Fibroblast of mammary gland (primary cell): ENCODE results near the gene RBM7.
A peak's percentile ranks its signal among the peaks of the same experiment; 100 is the strongest.

Source experiments
- DNase-seq: peaks from one replicate; pipeline ENCODE4 v3.0.0-alpha.2; 2010; ENCODE audit warnings: low read depth
- H3K4me3 ChIP-seq: 2 replicates; pipeline ENCODE4 v1.5.1; 2011; ENCODE audit warnings: low read depth, mild to moderate bottlenecking, low read length, moderate library complexity; ENCODE audit not compliant: control insufficient read depth
- TF ChIP-seq, protein P1 (sequence below): conservative IDR thresholded peaks from 2 replicates; pipeline ENCODE4 v1.5.1; 2011; ENCODE audit warnings: low read depth, low read length, inconsistent platforms; ENCODE audit not compliant: control insufficient read depth, insufficient read depth

RBM7 gene

DNA sequence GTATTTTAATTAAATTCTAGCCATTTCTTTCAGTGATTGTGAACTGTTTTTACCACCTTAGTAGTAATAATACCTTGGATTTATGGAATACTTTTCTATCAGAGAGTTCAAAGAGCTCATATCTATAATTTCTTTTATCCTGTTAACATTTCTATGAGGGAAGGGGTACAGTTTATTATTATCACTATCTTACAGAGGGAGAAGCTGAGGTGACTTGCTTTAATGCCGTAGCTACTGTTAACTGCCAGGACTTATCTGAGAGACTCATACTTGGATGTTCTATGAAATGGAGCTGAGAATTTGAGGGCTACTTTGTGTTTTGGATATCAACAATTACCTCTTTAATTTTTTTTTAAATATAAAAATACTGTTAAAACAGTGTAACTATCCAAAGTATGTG, 42.1 kb downstream of the RBM7 start:
- TF ChIP-seq, protein P1, sequence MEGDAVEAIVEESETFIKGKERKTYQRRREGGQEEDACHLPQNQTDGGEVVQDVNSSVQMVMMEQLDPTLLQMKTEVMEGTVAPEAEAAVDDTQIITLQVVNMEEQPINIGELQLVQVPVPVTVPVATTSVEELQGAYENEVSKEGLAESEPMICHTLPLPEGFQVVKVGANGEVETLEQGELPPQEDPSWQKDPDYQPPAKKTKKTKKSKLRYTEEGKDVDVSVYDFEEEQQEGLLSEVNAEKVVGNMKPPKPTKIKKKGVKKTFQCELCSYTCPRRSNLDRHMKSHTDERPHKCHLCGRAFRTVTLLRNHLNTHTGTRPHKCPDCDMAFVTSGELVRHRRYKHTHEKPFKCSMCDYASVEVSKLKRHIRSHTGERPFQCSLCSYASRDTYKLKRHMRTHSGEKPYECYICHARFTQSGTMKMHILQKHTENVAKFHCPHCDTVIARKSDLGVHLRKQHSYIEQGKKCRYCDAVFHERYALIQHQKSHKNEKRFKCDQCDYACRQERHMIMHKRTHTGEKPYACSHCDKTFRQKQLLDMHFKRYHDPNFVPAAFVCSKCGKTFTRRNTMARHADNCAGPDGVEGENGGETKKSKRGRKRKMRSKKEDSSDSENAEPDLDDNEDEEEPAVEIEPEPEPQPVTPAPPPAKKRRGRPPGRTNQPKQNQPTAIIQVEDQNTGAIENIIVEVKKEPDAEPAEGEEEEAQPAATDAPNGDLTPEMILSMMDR: no peak
- no peak overlapping the region for H3K4me3 ChIP-seq
- DNase-seq: no peak

DNA sequence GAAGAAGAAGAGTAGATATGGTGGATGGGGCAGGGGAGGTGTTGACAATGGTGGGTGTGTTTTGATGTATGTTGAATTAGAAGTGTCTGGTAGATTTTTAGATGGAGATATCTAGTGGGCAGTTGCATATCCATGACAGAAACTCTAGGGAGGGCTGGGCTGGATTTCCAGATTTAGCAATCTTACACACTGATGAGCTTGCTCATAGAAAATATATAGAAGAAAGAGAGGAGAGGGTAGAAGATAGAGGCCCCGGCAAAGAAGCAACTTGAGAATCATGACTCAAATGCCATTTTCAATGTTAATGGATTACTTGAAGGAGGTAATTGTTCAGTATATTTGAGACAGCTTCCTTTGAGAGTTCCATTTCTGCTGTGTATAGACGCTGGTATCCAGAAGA, 47.0 kb downstream of the RBM7 start:
- no peak for DNase-seq
- H3K4me3 ChIP-seq: no peak overlapping the region
- TF ChIP-seq, protein P1: no peak

DNA sequence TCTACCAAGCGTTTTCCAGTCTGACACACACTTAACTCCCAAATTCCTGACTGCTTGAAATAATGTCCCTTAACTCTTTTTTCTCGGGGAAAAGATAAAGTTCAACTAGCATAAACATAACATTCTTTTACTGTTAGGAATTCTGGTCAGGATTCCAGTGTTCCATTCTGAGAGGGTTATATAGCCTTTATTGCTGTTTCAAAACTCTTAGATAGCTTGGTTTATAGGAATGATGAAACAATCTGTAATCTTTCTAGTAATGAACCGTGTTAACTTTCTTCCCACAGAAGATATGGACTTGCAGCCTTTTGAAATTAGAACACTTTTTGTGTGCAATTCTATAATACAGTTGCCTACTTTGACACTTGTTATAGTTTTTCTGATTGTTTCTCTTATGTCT, 47.4 kb downstream of the RBM7 start:
- TF ChIP-seq, protein P1: no peak
- H3K4me3 ChIP-seq: no peak overlapping the region
- DNase-seq: no peak

DNA sequence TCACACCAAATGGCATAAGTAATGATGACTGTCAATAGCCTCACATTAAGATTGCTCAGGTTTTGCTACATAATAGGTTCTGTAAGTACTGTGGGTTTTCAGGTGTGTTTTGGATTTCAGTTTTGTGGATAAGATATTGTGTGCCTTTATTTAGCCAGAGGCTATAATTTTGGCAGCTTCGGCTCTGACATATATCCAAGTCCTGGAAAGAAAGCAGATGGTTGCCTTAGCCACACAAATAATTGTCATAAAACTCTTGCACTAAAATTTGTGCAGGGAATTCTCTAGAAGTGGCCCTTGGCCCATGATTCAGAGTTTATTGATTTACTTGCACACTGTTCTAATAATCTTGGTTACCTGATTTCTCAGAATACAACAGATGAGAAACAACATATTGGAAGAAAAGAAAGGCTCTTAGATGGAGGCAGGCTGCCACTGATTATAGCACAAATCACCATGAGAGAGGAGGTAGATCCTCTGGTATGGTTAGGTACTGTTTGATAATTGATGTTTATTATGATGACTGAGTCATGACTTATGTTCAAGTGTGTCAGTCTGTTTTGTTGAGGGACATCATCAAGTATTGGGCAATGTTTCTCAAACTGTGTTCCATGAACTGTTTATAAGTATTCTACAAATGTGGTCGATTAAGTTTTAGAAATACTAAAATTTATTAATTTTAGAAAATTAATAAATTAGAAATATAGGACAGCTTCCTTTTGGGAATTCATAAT, 48.5 kb downstream of the RBM7 start:
- DNase-seq: peak; percentile 46
- TF ChIP-seq, protein P1: no peak
- no peak overlapping the region for H3K4me3 ChIP-seq

DNA sequence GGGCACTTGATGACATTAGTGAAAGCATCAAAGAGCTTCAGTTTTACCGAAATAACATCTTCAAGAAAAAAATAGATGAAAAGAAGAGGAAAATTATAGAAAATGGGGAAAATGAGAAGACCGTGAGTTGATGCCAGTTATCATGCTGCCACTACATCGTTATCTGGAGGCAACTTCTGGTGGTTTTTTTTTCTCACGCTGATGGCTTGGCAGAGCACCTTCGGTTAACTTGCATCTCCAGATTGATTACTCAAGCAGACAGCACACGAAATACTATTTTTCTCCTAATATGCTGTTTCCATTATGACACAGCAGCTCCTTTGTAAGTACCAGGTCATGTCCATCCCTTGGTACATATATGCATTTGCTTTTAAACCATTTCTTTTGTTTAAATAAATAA, 49.4 kb downstream of the RBM7 start:
- no peak for DNase-seq
- H3K4me3 ChIP-seq: no peak overlapping the region
- TF ChIP-seq, protein P1: no peak

DNA sequence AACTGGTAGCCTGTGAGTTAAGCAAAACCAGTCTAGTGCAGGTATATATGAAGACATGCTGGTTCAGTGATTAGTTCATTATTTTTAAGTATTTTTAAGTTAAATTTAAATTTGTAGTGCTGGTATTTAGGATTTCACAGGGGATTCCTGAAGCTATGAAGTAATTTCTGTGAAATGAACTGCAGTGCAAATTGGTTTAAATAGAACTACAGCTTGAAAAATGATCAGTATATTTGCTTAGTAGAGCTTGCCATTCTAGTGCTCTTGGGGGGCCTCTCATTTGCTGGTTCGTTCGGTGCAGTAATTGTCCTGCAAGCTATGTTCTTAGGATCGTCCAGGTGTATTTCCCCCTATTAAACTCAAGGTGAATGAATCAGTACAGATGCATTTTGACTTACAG, 51.9 kb downstream of the RBM7 start:
- no peak for DNase-seq
- no peak overlapping the region for H3K4me3 ChIP-seq
- TF ChIP-seq, protein P1: no peak
